GM21717 (cell line): ENCODE measurements around the gene SOAT1.

ENCODE experiments used
- ATAC-seq: cut with Tn5 transposase; IDR thresholded peaks from one replicate; pipeline ENCODE4 v1.9.1; 2021; ENCODE audit warnings: mild to moderate bottlenecking, moderate library complexity; ENCODE audit not compliant: unreplicated experiment

SOAT1 gene

GRCh38 chr1:179303200-179303785 is 9.7 kb downstream of the SOAT1 start:
- ATAC-seq: no peak

GRCh38 chr1:179305450-179305849 is 11.9 kb downstream of the SOAT1 start:
- ATAC-seq: no peak

DNA sequence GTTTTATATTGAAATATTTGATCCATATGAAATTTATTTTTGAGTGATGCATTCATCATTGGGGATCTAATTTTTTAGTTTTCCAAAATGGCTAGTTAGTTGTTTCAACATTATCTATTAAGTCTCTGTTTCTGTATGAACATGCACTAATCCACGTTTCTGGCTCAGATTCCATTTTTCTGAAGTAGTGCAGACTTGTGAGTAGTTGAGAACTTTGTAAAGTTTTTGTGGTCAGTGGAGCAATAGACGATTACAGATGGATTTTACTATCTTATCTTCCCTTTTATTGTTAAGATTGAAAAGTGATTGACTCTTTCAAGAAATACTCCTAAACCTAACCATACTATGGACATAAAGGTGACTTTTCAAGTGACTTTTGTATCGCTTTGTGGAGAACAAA is 16.7 kb downstream of the SOAT1 start:
- no peak for ATAC-seq

DNA sequence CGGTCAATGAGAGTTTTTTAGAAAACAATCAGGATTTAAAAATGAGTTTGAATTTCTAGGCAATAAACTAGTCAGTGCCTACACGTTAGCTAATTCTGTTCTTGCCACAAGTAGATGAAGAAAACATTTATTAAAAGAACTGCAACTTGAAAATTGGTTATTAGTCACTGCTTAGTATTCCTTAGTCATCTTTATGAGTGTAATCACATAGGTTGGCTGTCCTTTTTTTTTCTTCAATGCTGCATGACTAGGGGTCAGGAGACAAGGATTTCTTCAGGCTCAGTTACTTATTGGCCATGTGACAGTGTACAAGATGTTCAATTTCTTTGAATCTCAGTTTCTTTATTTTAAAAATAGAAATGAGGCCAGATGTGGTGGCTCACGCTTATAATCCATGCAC is 17.1 kb downstream of the SOAT1 start:
- ATAC-seq: no peak

DNA sequence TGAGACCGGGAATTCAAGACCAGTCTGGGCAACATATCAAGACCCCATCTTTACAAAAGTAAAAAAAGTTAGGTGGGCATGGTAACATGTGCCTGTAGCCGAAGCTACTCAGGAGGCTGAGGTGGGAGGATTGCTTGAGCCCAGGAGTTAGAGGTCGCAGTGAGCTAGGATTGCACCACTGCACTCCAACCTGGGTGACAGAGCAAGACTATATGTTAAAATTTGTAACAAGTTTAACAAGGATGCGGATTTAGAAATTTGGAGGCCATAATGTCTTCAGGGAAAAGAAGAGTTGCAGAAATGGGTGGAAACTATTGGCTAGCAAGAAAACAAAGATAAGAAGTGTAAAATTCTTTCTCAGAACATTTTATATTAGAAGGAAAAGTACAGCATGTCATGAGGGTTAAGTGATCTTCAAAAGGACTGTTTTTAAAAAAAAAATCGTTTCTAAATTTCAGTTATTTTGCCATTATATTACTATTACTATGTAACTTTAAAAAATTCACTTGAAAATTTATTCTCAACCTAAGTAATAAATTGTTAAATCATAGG is 17.6 kb downstream of the SOAT1 start:
- no peak for ATAC-seq

GRCh38 chr1:179313004-179313403 is 19.4 kb downstream of the SOAT1 start:
- no peak for ATAC-seq

DNA sequence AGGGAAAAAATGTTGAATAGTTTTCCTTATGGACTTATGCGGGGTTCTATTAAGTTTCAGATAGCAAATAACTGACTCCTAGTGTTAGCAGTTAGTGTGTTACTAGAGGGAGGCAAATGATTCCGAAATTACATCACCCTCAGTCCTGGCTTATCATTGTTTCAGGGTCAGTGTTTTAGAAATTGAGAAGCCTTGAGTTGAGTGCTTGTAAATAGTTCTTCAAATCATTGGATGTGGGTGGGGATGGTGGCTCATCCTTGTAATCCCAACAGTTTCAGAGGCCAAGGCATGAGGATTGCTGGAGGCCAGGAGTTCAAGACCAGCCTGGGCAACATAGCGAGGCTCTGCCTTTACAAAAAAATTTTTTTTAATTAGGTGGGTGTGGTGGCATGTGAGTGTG is 21.3 kb downstream of the SOAT1 start:
- no peak for ATAC-seq

- no peak for ATAC-seq
Observed at GRCh38 chr1:179318491-179318890, 24.9 kb downstream of the SOAT1 start.

DNA sequence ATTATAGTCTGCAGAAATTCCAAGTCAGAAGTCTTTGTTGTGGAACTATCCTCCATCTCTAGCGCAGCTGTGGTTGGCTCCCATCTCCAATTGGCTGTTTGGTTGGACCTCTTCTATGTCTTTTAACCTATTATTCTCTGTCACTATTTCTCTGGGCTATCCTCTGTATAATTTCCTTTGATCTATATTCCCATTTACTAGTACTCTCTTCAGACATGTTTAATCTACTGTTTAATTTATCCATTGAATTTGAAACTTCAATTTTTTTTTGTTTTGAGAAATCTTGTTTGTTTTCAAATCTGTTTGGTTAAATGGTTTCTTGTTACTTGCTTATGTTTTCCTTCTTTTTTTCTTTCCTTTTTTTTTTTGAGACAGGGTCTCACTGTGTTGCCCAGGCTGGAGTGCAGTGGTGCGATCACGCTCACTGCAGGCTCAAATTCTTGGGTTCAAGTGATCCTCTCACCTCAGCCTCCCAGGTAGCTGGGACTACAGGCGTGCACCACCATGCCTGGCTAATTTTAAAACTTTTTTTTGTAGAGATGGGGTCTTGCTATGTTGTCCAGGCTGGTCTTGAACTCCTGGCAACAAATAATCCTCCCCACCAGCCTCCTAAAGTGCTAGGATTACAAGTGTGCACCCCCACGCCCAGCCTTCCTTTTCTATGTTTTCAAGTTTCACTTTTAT is 28.1 kb downstream of the SOAT1 start:
- ATAC-seq: no peak

DNA sequence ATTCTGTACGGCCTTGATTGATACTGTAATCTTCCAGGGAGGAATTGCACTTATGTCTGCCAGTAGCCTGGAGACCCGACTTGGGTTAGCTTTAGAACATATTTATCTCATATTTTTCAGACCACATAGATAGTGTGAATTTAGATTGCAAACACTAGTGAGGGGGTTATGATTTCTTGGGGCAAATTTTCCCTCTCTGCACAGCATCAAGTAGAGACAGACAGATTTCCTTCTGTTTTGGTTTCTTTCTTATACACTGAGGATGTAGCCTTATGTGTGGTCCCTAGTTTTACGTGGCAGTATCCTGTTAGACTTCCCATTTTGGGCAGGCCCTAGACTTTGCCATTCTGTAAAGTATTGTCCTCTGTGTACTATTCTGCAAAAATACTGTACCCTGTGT is 29.0 kb downstream of the SOAT1 start:
- ATAC-seq: no peak

DNA sequence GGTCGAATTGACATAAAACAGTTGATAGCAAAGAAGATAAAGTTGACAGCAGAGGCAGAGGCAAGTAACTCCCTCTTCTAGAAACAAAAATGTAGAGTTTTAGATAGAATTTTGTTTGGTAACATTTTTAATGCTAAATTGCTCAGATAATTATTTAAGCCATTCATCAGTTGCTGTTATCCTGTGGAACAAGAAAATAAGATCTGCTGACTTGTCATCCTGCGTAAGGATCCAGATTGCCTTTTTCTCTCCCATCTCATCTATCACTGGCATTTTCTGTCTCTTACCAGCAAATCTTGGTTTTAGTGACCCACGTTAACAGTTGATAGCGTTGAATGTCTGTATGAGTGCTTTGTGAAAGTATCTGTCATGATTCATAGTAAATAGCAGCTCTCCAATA is 29.8 kb downstream of the SOAT1 start:
- ATAC-seq: no peak

GRCh38 chr1:179325836-179326235 is 32.2 kb downstream of the SOAT1 start:
- ATAC-seq: no peak

GRCh38 chr1:179326746-179327145 is 33.1 kb downstream of the SOAT1 start:
- ATAC-seq: no peak

DNA sequence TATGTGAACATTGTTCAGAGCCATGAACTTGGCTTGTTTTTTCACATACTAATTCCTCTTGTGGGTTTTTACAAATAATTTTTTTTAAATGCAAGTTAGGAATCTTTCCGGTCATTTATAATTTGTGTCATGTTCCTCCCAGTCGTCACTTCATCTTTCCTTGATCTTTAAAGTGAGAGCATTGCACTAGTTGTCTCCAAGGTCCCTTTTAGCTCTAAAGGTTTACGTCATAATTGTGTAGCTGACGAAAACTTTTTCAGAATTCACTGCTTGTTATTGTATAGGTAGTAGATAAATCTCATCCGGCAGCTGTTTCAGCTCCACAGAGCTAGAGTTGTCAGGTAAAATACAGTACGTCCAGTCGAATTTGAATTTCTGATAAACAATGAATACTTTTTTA is 33.6 kb downstream of the SOAT1 start:
- no peak for ATAC-seq

DNA sequence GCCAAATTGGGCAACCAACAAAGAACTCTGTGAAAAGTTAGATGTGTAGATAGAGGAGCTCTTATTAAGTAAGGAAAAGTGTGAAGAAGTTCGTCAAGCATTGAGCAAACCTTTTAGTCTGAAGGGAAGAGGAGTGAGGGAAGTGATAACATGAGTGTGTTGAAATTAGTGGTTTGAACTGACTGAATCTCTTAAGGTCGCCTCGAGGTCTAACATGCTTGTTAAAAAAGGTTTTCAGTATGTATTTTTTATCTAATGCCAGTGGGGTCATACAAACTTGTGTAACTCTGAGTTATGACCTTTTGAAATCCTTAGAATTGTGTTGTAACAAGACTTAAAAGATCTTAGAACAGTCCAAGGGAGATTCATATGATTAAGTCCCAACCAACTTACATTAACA is 34.1 kb downstream of the SOAT1 start:
- ATAC-seq: no peak

GRCh38 chr1:179329862-179330261 is 36.3 kb downstream of the SOAT1 start:
- ATAC-seq: no peak

DNA sequence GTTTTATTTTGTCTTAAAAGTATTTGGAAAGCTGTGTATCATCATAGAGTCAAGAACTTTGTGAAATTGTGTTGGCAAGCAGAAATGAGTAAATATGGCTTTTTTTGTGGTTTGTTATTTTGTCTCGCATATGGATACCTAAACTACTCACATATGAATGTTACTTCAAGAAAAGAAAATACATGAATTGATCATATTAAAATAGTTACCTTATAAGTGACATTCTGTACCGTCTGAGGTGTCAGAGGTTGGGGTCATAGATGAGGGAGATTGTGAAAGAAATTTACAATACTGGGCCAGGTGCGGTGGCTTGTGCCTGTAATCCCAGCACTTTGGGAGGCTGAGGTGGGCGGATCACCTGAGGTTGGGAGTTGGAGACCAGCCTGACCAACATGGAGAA is 40.8 kb downstream of the SOAT1 start:
- ATAC-seq: no peak

DNA sequence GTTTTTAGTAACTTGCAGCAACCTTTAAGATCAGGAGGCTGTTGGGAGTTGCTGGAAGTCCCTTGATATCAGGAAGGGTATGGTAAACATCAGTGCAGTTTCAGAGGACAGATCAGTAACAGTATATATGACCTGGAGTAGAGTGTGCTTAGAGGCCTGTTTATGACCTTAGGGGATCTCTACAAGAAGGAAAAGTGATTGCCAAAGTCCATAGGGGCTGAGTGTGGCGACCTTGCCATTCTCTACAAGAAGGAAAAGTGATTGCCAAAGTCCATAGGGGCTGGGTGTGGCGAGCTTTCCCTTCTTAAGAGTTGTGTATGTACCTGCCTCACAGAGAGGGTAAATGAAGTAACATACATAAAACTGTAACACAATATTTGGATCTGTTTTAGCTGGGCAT is 43.7 kb downstream of the SOAT1 start:
- ATAC-seq: no peak

- no peak for ATAC-seq
Observed at GRCh38 chr1:179337942-179338560, 44.5 kb downstream of the SOAT1 start.

GRCh38 chr1:179340918-179341317 is 47.3 kb downstream of the SOAT1 start:
- ATAC-seq: no peak

DNA sequence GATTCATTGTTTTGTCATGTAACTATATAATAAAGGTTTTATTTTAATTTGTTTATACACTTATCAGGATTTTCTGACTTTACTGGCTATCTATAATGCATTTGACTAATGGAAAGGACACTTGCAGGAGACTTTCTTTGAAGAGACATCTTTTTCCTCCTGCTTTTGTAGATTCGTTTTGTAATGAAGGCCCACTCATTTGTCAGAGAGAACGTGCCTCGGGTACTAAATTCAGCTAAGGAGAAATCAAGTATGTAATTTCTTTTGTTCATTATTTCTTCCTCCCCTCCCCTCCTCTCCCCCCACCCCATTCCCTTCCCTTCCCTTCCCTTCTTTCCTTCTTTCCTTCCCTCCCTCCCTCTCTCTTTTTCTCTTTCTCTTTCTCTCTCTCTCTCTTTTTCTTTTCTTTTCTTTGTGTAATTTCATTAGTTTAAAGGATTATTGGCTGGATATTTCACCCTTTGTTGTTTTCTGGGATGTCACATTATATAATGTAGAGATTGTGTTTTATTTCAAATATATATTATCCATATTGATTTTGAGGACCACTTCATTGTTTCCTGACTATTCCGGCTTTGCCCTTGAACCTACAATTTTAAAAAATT is 48.4 kb downstream of the SOAT1 start:
- no peak for ATAC-seq
